DND-41 (cell line): ENCODE measurements around the gene TGIF1.

Experiments
- ATAC-seq: fragments of 200-7000 bp; cut with Tn5 transposase; 3 replicates; pipeline ENCODE4 v1.9.1; 2021; ENCODE audit warnings: low read depth; ENCODE audit not compliant: insufficient read depth
- DNase-seq: peaks from one replicate; pipeline ENCODE4 v3.0.0-alpha.2; 2020
- H2AFZ ChIP-seq: 2 replicates; pipeline ENCODE4 v1.6.0; 2012; ENCODE audit warnings: low read depth, low read length
- H3K27ac ChIP-seq: 2 replicates; pipeline ENCODE4 v1.5.1; 2012; ENCODE audit warnings: low read length, inconsistent platforms
- H3K27me3 ChIP-seq: fragments of 200-600 bp; sonication (generic); 2 replicates; pipeline ENCODE4 v1.6.0; 2012; ENCODE audit warnings: low read length, mild to moderate bottlenecking, inconsistent platforms; ENCODE audit not compliant: insufficient read depth, poor library complexity
- H3K36me3 ChIP-seq: 2 replicates; pipeline ENCODE4 v1.5.1; 2012; ENCODE audit warnings: low read length, inconsistent platforms; ENCODE audit not compliant: insufficient read depth
- H3K4me1 ChIP-seq: 2 replicates; pipeline ENCODE4 v1.5.1; 2012; ENCODE audit warnings: mild to moderate bottlenecking, low read length; ENCODE audit not compliant: insufficient read depth
- H3K4me2 ChIP-seq: 2 replicates; pipeline ENCODE4 v1.6.0; 2012; ENCODE audit warnings: mild to moderate bottlenecking, moderate library complexity, low read length, inconsistent platforms; ENCODE audit not compliant: insufficient read depth
- H3K4me3 ChIP-seq, 2 experiments: fragments of 200-600 bp in 1 of 2; shearing (Covaris generic) in 1 of 2; 2 replicates each; pipeline ENCODE4 v1.5.1; 2012 to 2016; ENCODE audit warnings: inconsistent platforms in 2 of 2, low read length in 2 of 2, mild to moderate bottlenecking in 2 of 2, low read depth in 1 of 2, moderate library complexity in 1 of 2
- H3K79me2 ChIP-seq: 2 replicates; pipeline ENCODE4 v1.6.0; 2012; ENCODE audit warnings: low read length, inconsistent platforms; ENCODE audit not compliant: insufficient read depth
- H3K9ac ChIP-seq: 2 replicates; pipeline ENCODE4 v1.6.0; 2012; ENCODE audit warnings: low read depth, mild to moderate bottlenecking, inconsistent platforms, low read length, moderate library complexity
- H3K9me3 ChIP-seq: 2 replicates; pipeline ENCODE4 v1.5.1; 2012; ENCODE audit warnings: low read length, moderate library complexity, mild to moderate bottlenecking, inconsistent platforms; ENCODE audit not compliant: insufficient read depth, severe bottlenecking
- H4K20me1 ChIP-seq: 2 replicates; pipeline ENCODE4 v1.6.0; 2012; ENCODE audit warnings: low read length; ENCODE audit not compliant: insufficient read depth
- CTCF ChIP-seq: IDR thresholded peaks from 2 replicates; pipeline ENCODE4 v1.5.1; 2012; ENCODE audit warnings: borderline replicate concordance, low read length, moderate library complexity, mild to moderate bottlenecking; ENCODE audit not compliant: poor library complexity, severe bottlenecking; ENCODE audit errors: extremely low read depth
- EZH2 ChIP-seq: IDR thresholded peaks from 3 replicates; pipeline ENCODE4 v1.6.1; 2012; ENCODE audit warnings: borderline replicate concordance, low read depth, mild to moderate bottlenecking, moderate library complexity, low read length, inconsistent platforms; ENCODE audit not compliant: severe bottlenecking

The TGIF1 gene

GRCh38 chr18:3491981-3492555 lies 42.1 kb downstream of the TGIF1 start:
- Histone ChIP-seq H3K9me3 (no peaks in the 10 kb centered on the region), H3K4me2 (no peak overlapping the region), H3K27ac (no peak overlapping the region), H3K27me3 (peaks cover 14% of the 10 kb centered on the region), H2AFZ (no peak overlapping the region), H4K20me1 (no peaks in the 10 kb centered on the region), H3K4me1 (no peaks in the 10 kb centered on the region), H3K36me3 (no peaks in the 10 kb centered on the region), H3K79me2 (no peaks in the 10 kb centered on the region), H3K4me3 (no peak overlapping the region), H3K9ac (no peak overlapping the region)
- ATAC-seq (no peak), DNase-seq (no peak)
- TF ChIP-seq CTCF (no peak), EZH2 (no peak)

- ATAC-seq (no peak), DNase-seq (no peak)
- no peaks in the 10 kb centered on the region for H3K36me3 ChIP-seq
- no peak overlapping the region for H3K9ac ChIP-seq
- no peak overlapping the region for H2AFZ ChIP-seq
- no peak overlapping the region for H3K4me3 ChIP-seq
- H3K4me2 ChIP-seq, result no peak overlapping the region
- H3K79me2 ChIP-seq, result no peaks in the 10 kb centered on the region
- TF ChIP-seq EZH2, result no peak
- TF ChIP-seq CTCF, result no peak
- no peaks in the 10 kb centered on the region for H3K9me3 ChIP-seq
- no peak overlapping the region for H3K27ac ChIP-seq
- H3K4me1 ChIP-seq, result no peaks in the 10 kb centered on the region
- H3K27me3 ChIP-seq, result peaks cover 17% of the 10 kb centered on the region
- no peaks in the 10 kb centered on the region for H4K20me1 ChIP-seq
These were observed 42.7 kb downstream of the TGIF1 start for GRCh38 chr18:3492721-3493120.

GRCh38 chr18:3493501-3494244 lies 43.7 kb downstream of the TGIF1 start:
- no peaks in the 10 kb centered on the region for H3K4me1 ChIP-seq

More at GRCh38 chr18:3493501-3494244, 43.7 kb downstream of the TGIF1 start:
- no peak overlapping the region for H3K4me2 ChIP-seq
- H3K27ac ChIP-seq, result no peak overlapping the region
- H4K20me1 ChIP-seq, result no peaks in the 10 kb centered on the region
- no peaks in the 10 kb centered on the region for H3K79me2 ChIP-seq
- no peak overlapping the region for H2AFZ ChIP-seq
- ATAC-seq (no peak), DNase-seq (no peak)
- H3K9me3 ChIP-seq, result no peaks in the 10 kb centered on the region
- peaks cover 20% of the 10 kb centered on the region for H3K27me3 ChIP-seq
- H3K36me3 ChIP-seq, result no peaks in the 10 kb centered on the region
- H3K9ac ChIP-seq, result no peak overlapping the region
- no peak for TF ChIP-seq CTCF
- TF ChIP-seq EZH2, result no peak
- H3K4me3 ChIP-seq, result no peak overlapping the region
